Lower leg skin (tissue), 4 donors: Measurements from ENCODE around the gene P2RX1. TPM values are rescaled to one million over a fixed set of nuclear protein-coding genes. Genes with fewer than 3 reads are reported as not detected.

Experiments used
- DNase-seq, 2 donors: peaks; one replicate each; pipeline ENCODE4 v3.0.0-alpha.2; 2019; ENCODE audit warnings: low spot score in 2 of 2
- H3K4me3 ChIP-seq: fragments of 200-600 bp; sonication (generic); 2 replicates; pipeline ENCODE4 v1.5.1; 2017; ENCODE audit warnings: mild to moderate bottlenecking, low read depth; ENCODE audit not compliant: poor library complexity, severe bottlenecking
- CTCF ChIP-seq, 3 donors: fragments of 450-650 bp; IDR thresholded peaks; one replicate each; pipeline ENCODE4 v1.5.1; 2016; ENCODE audit warnings: antibody characterized with exemption in 3 of 3, mild to moderate bottlenecking in 3 of 3, moderate library complexity in 2 of 3
- POLR2A ChIP-seq, 2 donors: fragments of 450-650 bp; IDR thresholded peaks; one replicate each; pipeline ENCODE4 v1.6.1; 2016 to 2017; ENCODE audit warnings: antibody characterized with exemption in 2 of 2, mild to moderate bottlenecking in 1 of 2, moderate library complexity in 1 of 2
- WGBS, 2 donors: methylation state at CpG; one replicate each; pipeline ENCODE4 v1.1.5; 2018; 5-methylcytosine and 5-hydroxymethylcytosine counted together
- intact Hi-C: fragments of 100-400 bp; cut with DNase I; formaldehyde crosslinking; loops from one replicate; pipeline ENCODE4 v1.15.0; 2023; ENCODE audit warnings: low total_unique reads
- total RNA-seq, 4 donors: library from RNA; depleted of rRNA; stranded (reverse); fragments of >200 nt; gene quantifications; one replicate each; pipeline ENCODE4 v1.1.0, GENCODE V29; 2016

The P2RX1 gene
- total RNA-seq, 4 donors from 2014 or later: 0.56 to 5.0 (median 1.0) TPM

GRCh38 chr17:3957735-3958599 is 41.7 kb upstream of the P2RX1 start:
- WGBS, 2 donors: 89% methylated on average over 18 of the region's 18 CpGs
- intact Hi-C loops: no loop called here
- H3K4me3 ChIP-seq: no peak overlapping the region
- TF ChIP-seq POLR2A (IDR thresholded peaks at IDR 0.05) (no peak), CTCF (IDR thresholded peaks at IDR 0.05) (no peak)
- DNase-seq: no peak

- WGBS, 2 donors: 94 to 96% methylated on average over 7 to 12 of the region's 12 CpGs
- intact Hi-C loops: no loop called here
- no peak for DNase-seq
- H3K4me3 ChIP-seq: no peak overlapping the region
- TF ChIP-seq CTCF (IDR thresholded peaks at IDR 0.05): no peak
- no peak for TF ChIP-seq POLR2A (IDR thresholded peaks at IDR 0.05)
Measured at GRCh38 chr17:3956983-3957382, 40.7 kb upstream of the P2RX1 start.

GRCh38 chr17:3956327-3956957 is 40.2 kb upstream of the P2RX1 start:
- 59 to 68% methylated on average over 15 of the region's 15 CpGs for WGBS, 2 donors

GRCh38 chr17:3955673-3955988 is 39.4 kb upstream of the P2RX1 start:
- TF ChIP-seq CTCF (IDR thresholded peaks at IDR 0.05): no peak
- no peak for TF ChIP-seq POLR2A (IDR thresholded peaks at IDR 0.05)
- intact Hi-C loops: no loop called here
- DNase-seq: no peak
- 68 to 73% methylated on average over 10 of the region's 10 CpGs for WGBS, 2 donors
- no peak overlapping the region for H3K4me3 ChIP-seq

More at GRCh38 chr17:3956327-3956957, 40.2 kb upstream of the P2RX1 start:
- TF ChIP-seq CTCF (IDR thresholded peaks at IDR 0.05) (no peak), POLR2A (IDR thresholded peaks at IDR 0.05) (no peak)
- H3K4me3 ChIP-seq: no peak overlapping the region
- no peak for DNase-seq
- intact Hi-C loops: no loop called here

- no peak for DNase-seq
- intact Hi-C loops: no loop called here
- no peak overlapping the region for H3K4me3 ChIP-seq
- TF ChIP-seq CTCF (IDR thresholded peaks at IDR 0.05) (no peak), POLR2A (IDR thresholded peaks at IDR 0.05) (no peak)
- WGBS, 2 donors: 62 to 78% methylated on average over 17 to 18 of the region's 18 CpGs
Measured at GRCh38 chr17:3954976-3955672, 38.9 kb upstream of the P2RX1 start.
